ENCODE results near the gene KIAA0930. TPM values are rescaled to one million over a fixed set of nuclear protein-coding genes. Genes with fewer than 3 reads are reported as not detected.

KIAA0930 gene
- total and polyA plus RNA-seq, 10 donors = 32.6 to 93.1 (median 58.1) TPM

- Histone ChIP-seq H3K9me3 (no peaks in the 10 kb centered on the region), H3K27ac (no peak overlapping the region), H3K4me3 (no peak overlapping the region), H3K36me3 (peaks cover 0 to 98% (median 58%) of the 10 kb centered on the region in 6 donors), H3K27me3 (replicated peaks in 1 of 7) (no peaks in the 10 kb centered on the region), H3K4me1 (peaks cover 0 to 7% (median 0%) of the 10 kb centered on the region in 6 donors)
- TF ChIP-seq POLR2AphosphoS5 (IDR thresholded peaks at IDR 0.05) (no peak), POLR2A (IDR thresholded peaks at IDR 0.05) (no peak)
- TF ChIP-seq, protein P1, sequence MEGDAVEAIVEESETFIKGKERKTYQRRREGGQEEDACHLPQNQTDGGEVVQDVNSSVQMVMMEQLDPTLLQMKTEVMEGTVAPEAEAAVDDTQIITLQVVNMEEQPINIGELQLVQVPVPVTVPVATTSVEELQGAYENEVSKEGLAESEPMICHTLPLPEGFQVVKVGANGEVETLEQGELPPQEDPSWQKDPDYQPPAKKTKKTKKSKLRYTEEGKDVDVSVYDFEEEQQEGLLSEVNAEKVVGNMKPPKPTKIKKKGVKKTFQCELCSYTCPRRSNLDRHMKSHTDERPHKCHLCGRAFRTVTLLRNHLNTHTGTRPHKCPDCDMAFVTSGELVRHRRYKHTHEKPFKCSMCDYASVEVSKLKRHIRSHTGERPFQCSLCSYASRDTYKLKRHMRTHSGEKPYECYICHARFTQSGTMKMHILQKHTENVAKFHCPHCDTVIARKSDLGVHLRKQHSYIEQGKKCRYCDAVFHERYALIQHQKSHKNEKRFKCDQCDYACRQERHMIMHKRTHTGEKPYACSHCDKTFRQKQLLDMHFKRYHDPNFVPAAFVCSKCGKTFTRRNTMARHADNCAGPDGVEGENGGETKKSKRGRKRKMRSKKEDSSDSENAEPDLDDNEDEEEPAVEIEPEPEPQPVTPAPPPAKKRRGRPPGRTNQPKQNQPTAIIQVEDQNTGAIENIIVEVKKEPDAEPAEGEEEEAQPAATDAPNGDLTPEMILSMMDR (IDR thresholded peaks at IDR 0.05 in 8 of 11, conservative IDR thresholded peaks at IDR 0.05 in 3 of 11) = no peak
- intact Hi-C loops (cut with DNase I; ENCODE audit: low total_unique reads) = no loop called here
- 87 to 93% (median 90%) methylated on average over 14 of the region's 14 CpGs for WGBS, 5 donors
- peak; percentile 25 for DNase-seq
Measured at GRCh38 chr22:45204819-45205218, 35.9 kb downstream of the KIAA0930 start.

DNA sequence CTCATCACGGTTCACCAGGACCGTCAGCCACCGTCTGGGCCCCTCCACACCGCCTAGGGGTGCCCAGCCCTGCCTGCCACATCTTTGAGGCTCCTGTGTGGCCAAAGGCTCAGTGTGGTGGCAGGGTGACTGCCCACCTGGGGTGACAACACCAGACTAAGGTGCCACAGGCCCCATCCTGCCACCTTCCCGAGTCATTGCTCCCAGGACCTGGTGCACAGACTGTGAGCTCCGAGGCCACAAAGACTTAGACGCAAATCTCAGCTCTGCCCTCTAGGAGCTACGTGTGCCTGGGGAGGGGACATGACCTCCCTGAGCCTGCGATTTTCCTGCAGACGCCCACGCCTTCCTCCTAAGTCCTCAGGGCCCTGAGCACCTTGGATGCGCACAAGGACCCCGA lies 36.5 kb downstream of the KIAA0930 start:
- intact Hi-C loops (cut with DNase I; ENCODE audit: low total_unique reads) = no loop called here
- no peaks in the 10 kb centered on the region for H3K27me3 ChIP-seq (replicated peaks in 1 of 7)
- DNase-seq = peak; percentile 62
- 89 to 95% (median 90%) methylated on average over 7 to 13 of the region's 13 CpGs for WGBS, 5 donors
- H3K9me3 ChIP-seq = no peaks in the 10 kb centered on the region
- H3K27ac ChIP-seq = no peak overlapping the region
- H3K36me3 ChIP-seq = peaks cover 0 to 98% (median 64%) of the 10 kb centered on the region in 6 donors
- TF ChIP-seq, protein P1 (IDR thresholded peaks at IDR 0.05 in 8 of 11, conservative IDR thresholded peaks at IDR 0.05 in 3 of 11) = no peak
- no peak for TF ChIP-seq POLR2AphosphoS5 (IDR thresholded peaks at IDR 0.05)
- TF ChIP-seq POLR2A (IDR thresholded peaks at IDR 0.05) = no peak
- no peak overlapping the region for H3K4me3 ChIP-seq
- H3K4me1 ChIP-seq = peaks cover 0 to under 1% (median 0%) of the 10 kb centered on the region in 6 donors

- H3K9me3 ChIP-seq = no peaks in the 10 kb centered on the region
- H3K4me3 ChIP-seq = no peak overlapping the region
- 92 to 94% (median 92%) methylated on average over 27 to 40 of the region's 40 CpGs for WGBS, 5 donors
- intact Hi-C loops (cut with DNase I; ENCODE audit: low total_unique reads) = no loop called here
- no peak overlapping the region for H3K27ac ChIP-seq
- peak; percentile 51 for DNase-seq
- H3K36me3 ChIP-seq = peaks cover 0 to 98% (median 71%) of the 10 kb centered on the region in 6 donors
- no peaks in the 10 kb centered on the region for H3K4me1 ChIP-seq
- TF ChIP-seq, protein P1 (IDR thresholded peaks at IDR 0.05 in 8 of 11, conservative IDR thresholded peaks at IDR 0.05 in 3 of 11) = no peak
- peak in 1 of 3 donors; percentile 6 for TF ChIP-seq POLR2AphosphoS5 (IDR thresholded peaks at IDR 0.05)
- H3K27me3 ChIP-seq (replicated peaks in 1 of 7) = no peaks in the 10 kb centered on the region
Measured at GRCh38 chr22:45203150-45203951, 37.3 kb downstream of the KIAA0930 start.

DNA sequence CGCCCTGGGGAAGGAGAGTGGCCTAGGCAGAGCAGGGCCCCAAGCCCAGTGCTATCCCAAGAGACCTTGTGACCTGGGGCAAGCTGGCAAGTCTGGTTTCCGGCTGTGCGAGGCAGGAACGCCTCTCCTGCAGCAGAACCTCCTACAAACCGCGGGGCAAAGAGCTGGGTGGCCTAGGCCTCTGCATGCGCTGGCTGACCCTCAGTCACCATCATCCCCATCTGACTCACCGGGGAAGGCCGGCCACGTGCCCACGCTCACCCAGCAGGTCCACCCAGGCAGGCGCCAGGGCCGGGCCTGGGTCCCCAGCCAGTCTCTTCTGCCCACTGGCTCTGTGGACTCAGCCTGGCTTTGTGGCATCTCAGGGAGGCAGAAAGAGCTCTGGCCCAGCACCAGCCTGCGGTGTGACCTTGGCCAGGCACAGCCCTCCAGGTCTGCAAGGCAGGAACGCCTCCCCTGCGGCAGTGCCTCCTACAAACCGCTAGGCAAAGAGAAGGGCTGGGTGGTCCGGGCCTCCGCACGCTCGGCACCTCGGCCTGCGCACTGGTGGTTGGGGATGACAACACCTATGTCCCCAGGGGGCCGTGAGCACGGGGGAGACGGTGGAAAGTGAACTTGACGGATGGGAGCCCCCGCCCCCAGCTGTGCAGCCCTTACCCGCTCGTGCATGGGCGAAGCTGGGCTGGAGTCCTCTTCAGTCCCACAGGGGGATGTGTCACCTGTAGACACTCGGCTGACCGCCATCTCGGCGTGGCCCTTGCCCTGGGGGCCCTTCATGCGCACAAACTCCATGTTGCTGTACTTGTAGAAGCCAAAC lies 38.2 kb downstream of the KIAA0930 start:
- no peaks in the 10 kb centered on the region for H3K9me3 ChIP-seq
- H3K4me3 ChIP-seq = no peak overlapping the region
- no peaks in the 10 kb centered on the region for H3K4me1 ChIP-seq
- 90 to 95% (median 94%) methylated on average over 18 to 36 of the region's 36 CpGs for WGBS, 5 donors
- no peak overlapping the region for H3K27ac ChIP-seq
- H3K27me3 ChIP-seq (replicated peaks in 1 of 7) = no peaks in the 10 kb centered on the region
- TF ChIP-seq POLR2A (IDR thresholded peaks at IDR 0.05) (no peak), POLR2AphosphoS5 (IDR thresholded peaks at IDR 0.05) (no peak)
- TF ChIP-seq, protein P1 (IDR thresholded peaks at IDR 0.05 in 8 of 11, conservative IDR thresholded peaks at IDR 0.05 in 3 of 11) = no peak
- H3K36me3 ChIP-seq = peaks cover 0 to 98% (median 79%) of the 10 kb centered on the region in 6 donors
- intact Hi-C loops (cut with DNase I; ENCODE audit: low total_unique reads) = no loop called here
- DNase-seq = peak; percentile 61

Measured in spleen (tissue), 11 donors.